ENCODE measurements around the gene PHF20. TPM values are rescaled to one million over a fixed set of nuclear protein-coding genes. Genes with fewer than 3 reads are reported as not detected.

PHF20 gene
- polyA plus RNA-seq, 3 donors = 54.7 to 78.2 (median 73.6) TPM

DNA sequence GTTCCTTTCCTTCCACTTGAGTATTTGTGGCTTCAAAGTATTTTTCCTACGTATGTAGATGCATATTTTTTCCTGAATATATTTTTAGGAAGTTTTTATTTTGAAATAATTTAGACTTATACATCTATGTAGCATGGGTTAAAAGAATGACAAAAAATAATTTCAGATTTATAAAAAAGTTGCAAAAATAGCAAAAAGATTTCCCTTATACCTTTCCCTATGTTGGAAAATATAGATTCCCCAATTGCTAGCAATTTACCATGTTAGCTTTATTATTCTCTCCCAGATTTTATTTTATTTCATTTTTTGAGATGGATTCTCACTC lies 112.7 kb downstream of the PHF20 start:
- peaks cover 7 to 37% of the 10 kb centered on the region in 2 donors for H3K36me3 ChIP-seq (replicated peaks in 1 of 2; ENCODE audit: control insufficient read depth in 1 of 2, insufficient read depth in 2 of 2, low read length in 2 of 2)
- no peak overlapping the region for H3K9ac ChIP-seq (ENCODE audit: insufficient read depth, low read length, poor library complexity, severe bottlenecking)
- peaks cover 0 to 1% (median 0%) of the 10 kb centered on the region in 3 donors for H3K27me3 Mint-ChIP-seq (ENCODE audit: low read depth in 3 of 3)
- peaks cover 18 to 35% of the 10 kb centered on the region in 2 donors for H3K36me3 Mint-ChIP-seq
- H3K27ac Mint-ChIP-seq = no peak overlapping the region
- no peaks in the 10 kb centered on the region for H3K9me3 ChIP-seq (replicated peaks in 1 of 2; ENCODE audit: control insufficient read depth in 1 of 2, insufficient read depth in 1 of 2, low read length in 2 of 2)
- H4K20me1 ChIP-seq (ENCODE audit: insufficient read depth, low read length) = peaks cover 32% of the 10 kb centered on the region
- H3K4me1 ChIP-seq (ENCODE audit: control insufficient read depth in 1 of 2, insufficient read depth in 2 of 2, low read length in 2 of 2) = peaks cover 19% of the 10 kb centered on the region in 2 donors
- peaks cover 22% of the 10 kb centered on the region for H3K4me1 Mint-ChIP-seq
- WGBS (ENCODE audit: insufficient coverage) = no CpG with 5 or more reads among the region's 1 CpG
- no peak overlapping the region for H2AFZ ChIP-seq (ENCODE audit: insufficient read depth, low read depth, low read length, poor library complexity, severe bottlenecking)
- no peaks in the 10 kb centered on the region for H3K9me3 Mint-ChIP-seq
- no peak overlapping the region for H3K27ac ChIP-seq (ENCODE audit: low read depth in 1 of 2, low read length in 2 of 2)
- H3K4me3 Mint-ChIP-seq = no peak overlapping the region
- no peak for DNase-seq
- TF ChIP-seq, protein P1, sequence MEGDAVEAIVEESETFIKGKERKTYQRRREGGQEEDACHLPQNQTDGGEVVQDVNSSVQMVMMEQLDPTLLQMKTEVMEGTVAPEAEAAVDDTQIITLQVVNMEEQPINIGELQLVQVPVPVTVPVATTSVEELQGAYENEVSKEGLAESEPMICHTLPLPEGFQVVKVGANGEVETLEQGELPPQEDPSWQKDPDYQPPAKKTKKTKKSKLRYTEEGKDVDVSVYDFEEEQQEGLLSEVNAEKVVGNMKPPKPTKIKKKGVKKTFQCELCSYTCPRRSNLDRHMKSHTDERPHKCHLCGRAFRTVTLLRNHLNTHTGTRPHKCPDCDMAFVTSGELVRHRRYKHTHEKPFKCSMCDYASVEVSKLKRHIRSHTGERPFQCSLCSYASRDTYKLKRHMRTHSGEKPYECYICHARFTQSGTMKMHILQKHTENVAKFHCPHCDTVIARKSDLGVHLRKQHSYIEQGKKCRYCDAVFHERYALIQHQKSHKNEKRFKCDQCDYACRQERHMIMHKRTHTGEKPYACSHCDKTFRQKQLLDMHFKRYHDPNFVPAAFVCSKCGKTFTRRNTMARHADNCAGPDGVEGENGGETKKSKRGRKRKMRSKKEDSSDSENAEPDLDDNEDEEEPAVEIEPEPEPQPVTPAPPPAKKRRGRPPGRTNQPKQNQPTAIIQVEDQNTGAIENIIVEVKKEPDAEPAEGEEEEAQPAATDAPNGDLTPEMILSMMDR (IDR thresholded peaks at IDR 0.05) = peak; percentile 15
- intact Hi-C loops (cut with micrococcal nuclease) = no loop called here
- H3K4me3 ChIP-seq (replicated peaks in 1 of 3; ENCODE audit: low read depth in 2 of 3, low read length in 3 of 3) = no peak overlapping the region
- H3K79me2 ChIP-seq (ENCODE audit: insufficient read depth, low read length) = no peaks in the 10 kb centered on the region
- no peaks in the 10 kb centered on the region for H3K27me3 ChIP-seq (ENCODE audit: control insufficient read depth in 2 of 2, insufficient read depth in 2 of 2, low read length in 2 of 2)
- H3K4me2 ChIP-seq (replicated peaks; ENCODE audit: extremely low read depth, low read length, poor library complexity, severe bottlenecking) = no peak overlapping the region

DNA sequence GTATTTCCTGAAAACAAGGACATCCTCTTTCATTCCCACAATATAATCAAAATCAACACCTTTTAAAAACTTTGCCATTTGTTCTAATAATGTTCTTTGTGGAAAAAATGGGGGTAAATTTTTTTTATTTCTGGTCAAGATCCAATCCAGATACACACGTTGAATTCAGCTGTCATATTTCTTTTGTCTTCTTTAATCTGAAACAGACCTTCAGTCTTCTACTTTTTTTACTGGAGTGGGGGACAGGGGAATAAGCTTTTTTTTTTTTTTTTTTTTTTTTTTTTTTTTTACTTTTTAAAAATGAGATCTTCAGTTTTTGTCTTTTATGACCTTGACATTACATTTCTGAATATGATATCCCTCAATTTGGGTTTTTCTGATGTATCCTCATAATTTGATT lies 113.4 kb downstream of the PHF20 start:
- peaks cover 25% of the 10 kb centered on the region for H4K20me1 ChIP-seq (ENCODE audit: insufficient read depth, low read length)
- Mint-ChIP-seq H3K9me3 (no peaks in the 10 kb centered on the region), H3K27me3 (ENCODE audit: low read depth in 3 of 3) (peaks cover 0 to 1% (median 0%) of the 10 kb centered on the region in 3 donors), H3K36me3 (peaks cover 11 to 28% of the 10 kb centered on the region in 2 donors), H3K4me3 (no peak overlapping the region), H3K27ac (peak overlapping the region in 1 of 7 donors; percentile 77), H3K4me1 (peaks cover 22% of the 10 kb centered on the region)
- peaks cover 19% of the 10 kb centered on the region in 2 donors for H3K4me1 ChIP-seq (ENCODE audit: control insufficient read depth in 1 of 2, insufficient read depth in 2 of 2, low read length in 2 of 2)
- intact Hi-C loops (cut with micrococcal nuclease) = no loop called here
- H3K36me3 ChIP-seq (replicated peaks in 1 of 2; ENCODE audit: control insufficient read depth in 1 of 2, insufficient read depth in 2 of 2, low read length in 2 of 2) = peaks cover 7 to 33% of the 10 kb centered on the region in 2 donors
- H3K79me2 ChIP-seq (ENCODE audit: insufficient read depth, low read length) = no peaks in the 10 kb centered on the region
- TF ChIP-seq, protein P1 (IDR thresholded peaks at IDR 0.05) = no peak
- no peak overlapping the region for H3K9ac ChIP-seq (ENCODE audit: insufficient read depth, low read length, poor library complexity, severe bottlenecking)
- no peak overlapping the region for H3K27ac ChIP-seq (ENCODE audit: low read depth in 1 of 2, low read length in 2 of 2)
- H2AFZ ChIP-seq (ENCODE audit: insufficient read depth, low read depth, low read length, poor library complexity, severe bottlenecking) = no peak overlapping the region
- DNase-seq = no peak
- no peak overlapping the region for H3K4me3 ChIP-seq (replicated peaks in 1 of 3; ENCODE audit: low read depth in 2 of 3, low read length in 3 of 3)
- H3K4me2 ChIP-seq (replicated peaks; ENCODE audit: extremely low read depth, low read length, poor library complexity, severe bottlenecking) = no peak overlapping the region
- H3K27me3 ChIP-seq (ENCODE audit: control insufficient read depth in 2 of 2, insufficient read depth in 2 of 2, low read length in 2 of 2) = no peaks in the 10 kb centered on the region
- WGBS (ENCODE audit: insufficient coverage) = no CpG with 5 or more reads among the region's 1 CpG
- no peaks in the 10 kb centered on the region for H3K9me3 ChIP-seq (replicated peaks in 1 of 2; ENCODE audit: control insufficient read depth in 1 of 2, insufficient read depth in 1 of 2, low read length in 2 of 2)
